Posterior vena cava (tissue), 2 donors: ENCODE measurements around the gene DGKB. TPM values are rescaled to one million over a fixed set of nuclear protein-coding genes. Genes with fewer than 3 reads are reported as not detected.

Experiments used
- DNase-seq: peaks from one replicate; pipeline ENCODE4 v3.0.0-alpha.2; 2020; ENCODE audit warnings: low spot score
- intact Hi-C, 2 donors: fragments of 100-400 bp; cut with DNase I; formaldehyde crosslinking; loops; one replicate each; pipeline versions ENCODE4 v1.14.1 to v1.14.2; 2022 to 2023
- total RNA-seq, 2 donors: library from RNA; stranded (reverse); fragmentation: NEBNext Ultra II Directional; extraction: Animal tissue kit (Norgen Biotek cat#: 25700); gene quantifications; one replicate each; pipeline ENCODE4 v1.2.1, GENCODE V29; 2021
- donor health status: DM: yes; HTN: yes; CAD: no.
- donor health status: DM: yes; HTN: yes; CAD: no.

Gene DGKB
- total RNA-seq, 2 donors from 2014 or later: 0.32 to 1.5 TPM

GRCh38 chr7:14377646-14378266 lies 524.8 kb downstream of the DGKB start:
- no peak for DNase-seq
- intact Hi-C loops: no loop called here

DNA sequence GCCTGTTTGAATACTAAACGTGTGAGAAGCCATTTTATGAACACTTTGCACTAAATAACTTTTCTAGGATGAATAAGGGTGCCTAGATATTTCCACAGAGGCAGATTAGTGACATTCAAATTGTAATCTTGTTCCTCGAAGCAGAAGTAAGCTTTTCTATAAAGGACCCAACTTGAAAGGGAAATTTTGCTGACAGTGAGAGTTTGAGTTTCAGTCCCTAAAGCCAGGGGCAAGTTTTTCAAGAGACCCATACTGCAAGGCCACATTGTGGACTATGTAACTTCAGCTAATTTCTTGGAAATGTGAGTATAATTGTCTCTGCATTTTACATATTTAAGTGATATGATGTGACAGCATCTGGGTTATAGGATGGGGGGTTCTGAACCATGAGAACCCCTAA lies 525.8 kb downstream of the DGKB start:
- intact Hi-C loops: no loop called here
- no peak for DNase-seq

GRCh38 chr7:14375998-14376397 lies 526.6 kb downstream of the DGKB start:
- intact Hi-C loops: no loop called here

DNA sequence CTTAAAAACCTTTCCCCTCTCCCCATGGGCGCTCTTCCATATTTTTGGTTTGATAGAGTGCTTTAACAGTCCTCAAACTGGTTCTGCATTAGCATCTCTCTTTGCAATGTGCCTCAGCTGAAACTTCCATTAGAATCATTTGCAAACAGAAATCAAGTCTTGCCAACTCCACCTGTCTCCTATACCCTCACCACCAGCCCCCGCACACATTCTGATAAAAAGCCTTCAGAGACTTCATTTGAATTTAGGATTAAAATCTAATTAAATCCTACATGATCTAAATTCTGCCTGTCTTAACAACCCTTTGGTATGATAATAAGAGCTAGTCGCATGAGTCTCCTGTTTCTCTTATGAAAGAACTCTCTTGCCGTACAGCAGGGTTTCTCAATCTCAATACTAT lies 528.2 kb downstream of the DGKB start:
- intact Hi-C loops: no loop called here
- no peak for DNase-seq

More at GRCh38 chr7:14375998-14376397, 526.6 kb downstream of the DGKB start:
- DNase-seq: no peak

GRCh38 chr7:14368285-14368684 lies 534.3 kb downstream of the DGKB start:
- no peak for DNase-seq
- intact Hi-C loops: no loop called here

DNA sequence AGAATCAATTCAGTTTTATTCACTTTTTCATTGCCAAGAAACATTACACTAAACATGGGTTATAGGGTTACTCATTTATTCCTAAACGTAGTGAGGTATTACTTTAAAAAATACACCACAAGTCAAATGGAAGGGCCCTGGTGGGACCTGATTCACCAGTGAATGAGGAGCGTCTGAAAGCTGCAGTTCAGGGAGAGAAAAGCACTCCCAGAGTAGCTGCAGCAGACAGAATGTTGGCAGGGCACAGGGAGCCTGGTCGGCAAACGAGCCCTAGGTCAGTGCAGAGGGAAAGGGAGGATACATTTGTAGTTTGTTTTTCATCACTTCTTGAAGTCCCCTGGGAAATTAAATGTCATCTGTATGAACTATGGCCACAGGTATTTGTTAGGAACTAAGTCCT lies 551.4 kb downstream of the DGKB start:
- intact Hi-C loops: no loop called here

DNA sequence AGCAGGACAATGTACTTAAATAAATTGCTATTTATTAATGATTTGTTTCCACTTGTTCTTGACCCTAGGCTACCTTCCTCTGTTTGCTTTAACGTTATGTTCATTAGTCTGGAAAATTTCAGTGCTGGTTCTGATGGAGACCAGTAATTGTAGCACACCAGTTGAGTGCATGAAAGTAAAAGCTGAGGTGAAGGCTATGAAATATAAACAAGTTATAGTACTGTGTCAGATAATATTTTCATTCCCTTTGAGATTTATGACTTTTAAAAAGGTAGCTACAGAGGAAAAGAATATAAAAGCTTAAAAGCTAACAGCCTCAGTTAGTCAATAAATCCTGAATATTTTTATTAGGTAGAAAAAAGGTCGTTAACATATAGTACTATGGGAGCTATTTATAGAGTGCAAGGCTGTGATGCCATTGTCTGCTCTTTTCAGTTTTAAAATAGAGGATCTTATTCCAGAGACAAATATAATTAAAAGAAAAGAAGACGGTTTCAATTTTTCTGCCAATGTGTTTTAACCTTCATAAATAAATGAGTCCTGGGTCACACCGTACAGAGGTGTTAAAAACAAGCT lies 561.3 kb downstream of the DGKB start:
- intact Hi-C loops: no loop called here
- no peak for DNase-seq

More for the DNA sequence above, 551.4 kb downstream of the DGKB start:
- no peak for DNase-seq

DNA sequence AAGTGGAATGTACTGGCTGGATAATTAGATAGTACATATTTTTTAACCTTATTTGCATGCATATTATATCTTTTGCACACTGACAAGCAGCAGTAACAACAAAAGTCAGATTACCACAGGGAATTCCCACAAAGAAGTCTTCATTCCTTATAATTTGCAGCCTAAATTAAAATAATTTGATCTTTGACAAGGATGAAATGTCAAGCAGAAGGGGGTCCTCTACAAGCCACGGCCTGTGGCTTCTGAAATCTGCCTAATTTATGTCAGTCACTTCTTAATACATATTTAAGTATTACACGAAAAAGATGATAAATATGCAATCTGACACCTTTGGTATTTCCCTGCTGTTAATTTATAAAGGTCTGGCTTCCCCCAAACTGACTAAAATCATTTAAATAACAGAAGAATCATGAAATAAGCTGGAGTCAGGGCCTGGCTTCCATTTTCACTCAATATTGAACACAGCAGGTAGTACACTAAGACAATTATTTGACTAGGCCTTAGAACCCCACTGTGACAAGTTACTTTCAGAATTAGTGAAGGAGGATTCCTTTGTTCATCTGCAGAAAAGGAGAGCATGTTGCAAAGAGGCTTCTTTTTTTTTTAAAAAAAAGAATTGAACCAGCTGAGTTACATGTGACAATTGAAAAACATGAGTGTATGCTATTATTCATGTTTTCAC lies 562.0 kb downstream of the DGKB start:
- DNase-seq: no peak
- intact Hi-C loops: no loop called here

DNA sequence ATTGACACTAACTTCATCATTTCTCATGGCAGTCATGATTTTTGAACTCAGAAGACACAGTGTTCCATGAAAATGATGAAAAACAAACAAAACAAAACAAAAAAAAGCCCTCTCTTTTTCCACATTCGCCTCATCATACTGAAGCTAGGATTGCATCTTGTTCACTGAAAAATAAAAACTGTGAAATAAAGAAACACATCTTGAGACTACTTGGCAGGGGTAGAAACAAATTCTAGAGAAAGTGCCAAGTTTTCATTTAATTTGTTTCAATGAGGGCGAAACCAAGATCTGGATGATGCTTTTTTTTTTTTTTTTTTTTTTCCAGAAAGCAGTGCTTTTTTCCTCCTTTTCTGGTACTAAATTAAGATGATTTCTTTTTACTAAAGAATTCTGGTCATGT lies 562.7 kb downstream of the DGKB start:
- DNase-seq: no peak
- intact Hi-C loops: no loop called here

DNA sequence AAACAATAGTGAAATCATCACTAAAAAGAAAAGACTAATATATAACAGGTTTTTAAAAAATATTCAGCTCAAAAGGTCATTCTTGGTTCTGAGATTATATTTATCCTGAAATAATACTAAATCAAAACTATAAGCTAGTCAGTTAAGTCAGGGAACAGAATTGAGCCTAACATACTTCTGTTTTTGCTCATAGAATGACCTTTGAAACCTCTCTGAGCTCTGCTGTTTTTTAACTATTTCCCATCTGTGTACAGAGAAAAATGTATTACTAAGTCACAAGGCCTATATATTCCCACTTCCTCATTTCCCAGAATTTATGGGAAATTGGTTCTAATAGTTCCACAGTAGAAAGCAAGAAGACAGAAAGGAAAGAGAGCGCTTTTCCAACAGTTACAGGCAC lies 566.3 kb downstream of the DGKB start:
- intact Hi-C loops: no loop called here
- no peak for DNase-seq

GRCh38 chr7:14332155-14332554 lies 570.4 kb downstream of the DGKB start:
- intact Hi-C loops: no loop called here
- no peak for DNase-seq

DNA sequence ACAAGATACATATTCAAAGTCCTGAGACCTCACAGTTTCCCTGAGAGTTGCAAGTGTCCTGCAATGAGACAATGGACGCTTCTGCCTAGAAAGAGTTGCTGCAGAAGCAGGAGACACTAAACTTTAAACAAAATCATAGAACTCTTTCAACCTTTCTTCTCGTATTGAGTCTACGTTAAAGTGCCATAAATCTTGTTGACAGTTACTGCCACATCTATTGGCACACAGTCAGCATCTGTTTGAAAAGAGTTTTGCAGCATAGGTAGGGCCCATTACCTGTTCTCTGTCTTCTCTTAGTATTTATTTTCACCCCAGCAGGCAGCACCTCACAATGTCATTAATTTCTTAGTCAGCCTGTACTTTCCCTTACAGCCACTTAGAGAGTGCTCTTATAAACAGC lies 577.8 kb downstream of the DGKB start:
- intact Hi-C loops: no loop called here

GRCh38 chr7:14322724-14323123 lies 579.8 kb downstream of the DGKB start:
- DNase-seq: no peak
- intact Hi-C loops: no loop called here

More for the DNA sequence above, 577.8 kb downstream of the DGKB start:
- DNase-seq: no peak

GRCh38 chr7:14321947-14322346 lies 580.6 kb downstream of the DGKB start:
- intact Hi-C loops: no loop called here
- DNase-seq: no peak

DNA sequence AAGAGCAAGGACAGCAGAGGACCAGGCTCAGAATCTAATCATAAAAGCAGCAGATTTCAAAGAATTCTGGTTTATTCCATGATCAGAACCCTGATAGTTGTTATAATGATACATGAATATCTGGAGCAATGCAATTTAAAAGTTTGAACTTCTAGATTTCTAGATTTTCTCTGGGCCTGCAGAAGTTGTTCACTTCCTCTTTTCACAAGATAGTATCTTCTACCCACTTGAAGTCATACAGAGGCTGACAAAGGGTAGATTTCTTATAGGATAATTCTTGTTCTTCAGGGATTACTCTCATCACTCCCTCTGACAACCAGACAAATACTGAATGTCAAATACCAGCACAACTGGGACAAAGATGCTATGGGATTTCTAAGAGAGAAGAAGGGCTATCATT lies 593.1 kb downstream of the DGKB start:
- DNase-seq: no peak
- intact Hi-C loops: no loop called here

- intact Hi-C loops: no loop called here
- no peak for DNase-seq
Observed at GRCh38 chr7:14305233-14305866, 597.2 kb downstream of the DGKB start.

DNA sequence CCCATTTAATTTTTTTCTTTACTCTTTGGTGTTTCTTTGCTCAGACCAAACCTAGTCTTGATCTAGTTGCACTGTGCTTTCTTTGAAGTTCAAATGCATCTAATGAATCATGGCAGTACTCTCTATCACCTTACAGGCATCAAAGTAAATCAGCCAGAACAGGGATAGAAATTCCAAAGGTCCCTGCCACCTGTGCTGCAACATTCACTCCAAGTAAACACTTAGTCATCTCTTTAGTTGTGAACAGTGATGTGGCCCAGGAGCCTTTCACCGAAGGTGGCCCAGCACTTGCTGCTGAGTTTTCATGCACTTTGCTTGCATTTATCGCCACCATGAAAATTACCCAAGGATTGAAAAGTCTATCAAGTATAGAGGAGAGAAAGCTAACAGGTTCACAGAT lies 599.0 kb downstream of the DGKB start:
- intact Hi-C loops: no loop called here
- DNase-seq: no peak

DNA sequence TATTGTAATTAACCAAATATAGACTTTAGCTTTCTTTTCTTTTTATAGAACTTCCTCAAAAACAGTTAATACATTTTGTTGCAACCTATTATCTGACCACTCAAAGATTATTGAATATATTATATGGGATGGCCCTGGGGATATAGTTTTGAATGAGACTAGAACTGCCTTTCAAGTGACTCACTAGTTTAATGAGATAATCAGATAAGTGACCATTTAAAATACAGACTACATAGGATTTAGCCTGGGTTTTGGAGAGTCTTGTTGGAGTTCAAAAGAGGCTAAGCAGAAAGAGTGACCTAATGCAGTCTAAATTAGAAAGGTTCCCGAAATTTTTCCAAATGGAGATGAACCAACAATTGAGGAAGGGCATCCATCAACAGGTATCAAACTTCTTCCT lies 607.9 kb downstream of the DGKB start:
- intact Hi-C loops: no loop called here
- DNase-seq: no peak

DNA sequence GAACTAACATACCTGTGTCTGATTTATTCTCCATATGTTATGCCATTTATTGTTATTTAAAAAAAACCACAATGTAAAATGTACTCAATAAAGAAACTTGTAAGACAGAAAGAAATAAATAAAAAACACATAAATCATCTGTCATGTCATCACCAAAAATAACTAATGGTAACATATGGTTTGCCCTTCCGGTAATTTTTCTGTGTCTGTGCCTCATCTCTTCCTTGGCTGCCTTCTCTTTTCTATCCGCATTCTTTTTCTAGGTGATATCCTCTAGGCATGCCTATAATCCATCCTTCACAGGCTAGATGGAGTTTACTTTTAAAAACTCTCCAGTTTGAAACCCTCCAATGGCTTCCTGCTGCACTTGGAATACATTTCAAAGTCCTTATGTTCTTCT lies 609.1 kb downstream of the DGKB start:
- intact Hi-C loops: no loop called here

DNA sequence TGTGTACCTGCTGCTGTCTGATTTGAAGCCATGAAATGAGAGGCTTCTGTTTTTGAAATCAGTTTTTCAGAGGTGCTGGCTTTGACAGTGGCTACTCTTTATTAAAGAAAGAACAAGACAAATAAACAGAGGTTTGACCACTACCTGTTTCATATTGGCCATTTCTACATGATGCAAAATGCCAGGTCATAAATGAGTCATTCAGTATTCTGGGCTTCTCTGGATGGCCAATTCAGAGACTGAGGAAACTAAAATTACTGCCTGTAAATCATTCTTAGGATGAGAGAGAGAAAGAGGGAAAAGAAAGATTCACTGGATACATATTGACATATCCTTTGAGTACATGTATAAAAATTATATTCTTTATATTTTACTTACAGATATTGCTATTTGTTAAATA lies 609.8 kb downstream of the DGKB start:
- intact Hi-C loops: no loop called here
- DNase-seq: no peak

More for the DNA sequence above, 609.1 kb downstream of the DGKB start:
- DNase-seq: no peak

- intact Hi-C loops: no loop called here
Observed at GRCh38 chr7:14289957-14290356, 612.6 kb downstream of the DGKB start.

More at GRCh38 chr7:14289957-14290356, 612.6 kb downstream of the DGKB start:
- DNase-seq: no peak
